GM21528 (cell line): ENCODE results near the gene RAB21.

Source experiments
- ATAC-seq: cut with Tn5 transposase; IDR thresholded peaks from one replicate; pipeline ENCODE4 v1.9.1; 2021; ENCODE audit warnings: mild to moderate bottlenecking, moderate library complexity; ENCODE audit not compliant: unreplicated experiment, low FRiP score

The RAB21 gene

GRCh38 chr12:71754461-71755145 is at the start of gene RAB21:
Gene RAB21, plus strand, starts transcription at chr12:71754863. Its CDS starts 267 bp downstream, at chr12:71755130.
- peak; percentile 97 for ATAC-seq

DNA sequence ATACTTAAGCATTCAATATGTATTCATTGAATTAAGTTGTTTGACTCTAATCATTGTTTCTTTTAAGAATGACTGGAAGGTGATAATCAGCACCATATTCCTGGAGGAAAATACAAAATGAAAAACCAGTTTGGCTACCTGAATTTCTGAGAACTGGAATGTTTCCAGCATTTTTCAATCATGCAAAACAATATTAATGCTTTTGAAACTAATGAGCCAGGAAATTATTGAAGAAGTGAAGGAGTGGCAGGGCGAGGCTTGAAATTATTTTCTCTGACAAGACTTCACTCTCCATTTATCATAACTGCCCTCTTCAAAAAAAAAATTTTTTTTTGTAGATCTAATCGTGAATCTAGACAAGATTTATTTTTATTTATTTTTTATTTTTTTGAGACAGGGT is 49.7 kb upstream of the RAB21 start:
- ATAC-seq, result no peak

- no peak for ATAC-seq
Measured at GRCh38 chr12:71708658-71709057, 46.0 kb upstream of the RAB21 start.

DNA sequence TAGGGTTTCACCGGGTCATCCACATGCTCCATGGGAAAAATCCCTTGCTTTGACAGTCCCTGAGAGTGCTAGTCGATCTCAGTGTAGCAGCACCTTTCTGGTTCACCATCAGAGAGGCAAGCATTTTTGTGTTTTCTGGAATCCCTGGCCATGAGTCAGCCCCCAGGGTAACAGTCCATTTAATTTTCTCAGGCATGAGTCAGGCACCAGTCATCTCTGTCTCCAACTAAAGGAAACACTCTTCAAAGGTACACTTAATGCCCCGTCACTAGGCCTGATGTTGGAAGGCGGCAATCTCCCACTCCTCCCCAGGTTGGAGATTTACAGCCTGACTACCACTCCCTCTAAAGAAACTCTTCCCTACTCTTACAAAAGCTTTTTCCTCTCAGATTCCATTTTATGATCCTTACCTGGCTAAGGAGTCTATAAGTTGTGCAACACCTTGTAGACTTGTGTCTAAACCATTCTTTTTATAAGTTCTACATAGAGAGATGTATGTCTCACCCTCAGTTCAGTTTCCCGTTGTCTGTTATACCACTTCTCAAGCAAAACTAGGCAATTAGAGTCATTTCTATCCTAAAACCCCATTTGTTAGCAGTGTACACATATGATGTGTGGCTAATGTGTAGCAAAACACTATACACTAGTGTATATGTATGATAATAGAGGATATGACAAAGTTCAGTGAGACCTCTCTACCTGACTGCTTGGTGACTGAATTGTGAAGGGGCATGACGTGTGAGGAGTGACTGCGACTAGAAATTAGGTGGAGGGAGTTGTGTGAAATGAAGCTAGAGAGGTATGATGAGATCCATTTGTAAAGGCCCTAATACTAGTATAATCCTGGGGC is 44.2 kb upstream of the RAB21 start:
- no peak for ATAC-seq

GRCh38 chr12:71718611-71719010 is 36.1 kb upstream of the RAB21 start:
- no peak for ATAC-seq

DNA sequence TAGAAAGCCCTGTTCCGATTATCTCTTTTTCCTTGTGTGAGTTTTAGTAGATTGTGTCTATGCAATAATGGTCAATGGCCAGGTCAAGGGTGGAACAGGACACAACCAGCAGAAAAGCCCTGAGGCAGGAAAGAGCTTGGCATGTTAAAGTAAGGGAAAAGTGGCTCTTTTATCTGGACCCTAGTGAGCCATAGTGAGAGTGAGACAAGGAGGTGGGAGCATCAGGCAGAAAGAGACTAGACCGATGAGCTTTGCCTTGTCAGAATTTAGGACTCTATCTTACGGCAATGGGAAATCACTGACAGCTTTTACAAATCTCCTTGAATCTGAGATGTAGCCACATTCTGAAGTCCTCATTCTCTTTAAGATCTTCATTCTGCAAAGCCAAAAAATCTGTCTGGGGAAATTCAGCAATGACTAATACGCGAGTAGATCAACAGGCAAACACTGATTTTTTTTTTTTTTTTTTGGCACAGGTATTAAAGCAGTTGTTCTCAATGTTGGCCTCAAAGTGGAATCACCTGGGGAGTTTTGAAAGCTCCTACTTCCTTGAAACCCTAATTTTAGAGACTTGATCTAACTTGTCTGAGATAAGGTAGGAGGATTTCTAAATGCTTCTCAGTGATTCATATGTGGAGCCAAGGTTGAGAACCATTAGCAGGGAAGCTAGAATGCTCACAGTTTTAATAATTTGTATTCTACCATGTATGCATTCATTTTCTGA is 34.9 kb upstream of the RAB21 start:
- no peak for ATAC-seq

- ATAC-seq, result no peak
Measured at GRCh38 chr12:71721783-71722505, 32.7 kb upstream of the RAB21 start.

DNA sequence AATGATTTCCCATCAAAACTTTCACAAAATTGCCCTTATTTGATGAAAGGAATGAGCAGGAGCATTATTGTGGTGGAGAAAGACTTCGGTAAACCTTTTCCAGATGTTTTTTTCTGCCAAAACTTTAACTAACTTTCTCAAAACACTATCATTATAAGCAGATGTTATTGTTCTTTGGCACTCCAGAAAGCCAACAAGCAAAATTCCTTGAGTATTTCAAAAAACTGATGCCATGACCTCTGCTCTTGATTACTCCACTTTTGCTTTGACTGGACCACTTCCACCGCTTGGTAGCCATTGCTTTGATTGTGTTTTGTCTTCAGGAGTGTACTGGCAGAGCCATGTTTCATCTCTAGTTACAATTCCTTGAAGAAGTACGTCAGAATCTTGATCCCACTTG is 29.7 kb upstream of the RAB21 start:
- no peak for ATAC-seq

DNA sequence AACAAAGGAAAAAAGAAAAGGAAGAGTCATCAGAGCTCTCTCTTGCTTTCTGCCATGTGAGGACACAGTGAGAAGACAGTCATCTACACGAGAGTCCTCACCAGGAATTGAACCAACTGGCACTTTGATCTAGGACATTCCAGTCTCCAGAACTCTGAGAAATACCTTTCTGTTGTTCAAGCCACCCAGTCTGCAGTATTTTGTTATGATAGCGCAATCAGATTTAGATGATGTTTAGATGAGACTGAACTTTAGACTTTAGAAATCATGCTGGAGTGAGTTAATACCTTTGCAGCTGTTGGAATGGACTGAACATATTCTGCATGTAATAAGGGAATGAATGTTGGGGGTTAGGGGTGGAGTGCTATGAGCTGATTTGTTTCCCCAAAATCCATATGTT is 28.1 kb upstream of the RAB21 start:
- ATAC-seq, result no peak

DNA sequence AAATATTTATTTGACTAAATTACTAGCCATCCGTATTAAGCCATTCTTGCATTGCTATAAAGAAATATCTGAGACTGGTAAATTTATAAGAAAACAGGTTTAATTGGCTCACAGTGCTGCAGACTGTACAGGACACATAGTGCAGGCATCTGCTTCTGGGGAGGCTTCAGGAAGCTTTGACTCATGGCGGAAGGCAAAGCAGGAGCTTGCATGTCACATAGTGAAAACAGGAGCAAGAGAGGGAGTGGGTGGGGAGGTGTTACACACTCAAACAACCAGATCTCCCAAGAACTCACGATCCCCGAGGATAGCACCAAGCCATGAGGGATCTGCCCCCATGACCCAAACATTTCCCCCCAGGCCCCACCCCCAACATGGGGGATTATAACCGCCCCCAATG is 26.7 kb upstream of the RAB21 start:
- ATAC-seq, result no peak

DNA sequence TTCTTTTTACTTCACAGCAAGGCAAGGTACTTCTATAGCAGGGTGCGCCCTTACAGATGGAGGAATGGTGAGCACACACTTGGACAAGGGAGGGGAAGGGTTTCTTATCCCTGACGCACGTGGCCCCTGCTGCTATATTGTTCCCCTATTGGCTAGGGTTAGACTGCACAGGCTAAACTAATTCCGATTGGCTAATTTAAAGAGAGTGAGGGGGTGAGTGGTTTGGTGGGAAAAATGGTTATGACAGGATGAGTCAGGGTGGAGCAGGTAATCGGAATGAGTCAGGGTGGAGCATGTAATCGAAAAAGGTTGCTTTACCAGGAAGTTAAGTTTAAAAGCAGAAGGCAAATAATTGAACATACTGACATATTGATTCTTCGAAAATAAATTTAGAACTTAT is 23.7 kb upstream of the RAB21 start:
- no peak for ATAC-seq

DNA sequence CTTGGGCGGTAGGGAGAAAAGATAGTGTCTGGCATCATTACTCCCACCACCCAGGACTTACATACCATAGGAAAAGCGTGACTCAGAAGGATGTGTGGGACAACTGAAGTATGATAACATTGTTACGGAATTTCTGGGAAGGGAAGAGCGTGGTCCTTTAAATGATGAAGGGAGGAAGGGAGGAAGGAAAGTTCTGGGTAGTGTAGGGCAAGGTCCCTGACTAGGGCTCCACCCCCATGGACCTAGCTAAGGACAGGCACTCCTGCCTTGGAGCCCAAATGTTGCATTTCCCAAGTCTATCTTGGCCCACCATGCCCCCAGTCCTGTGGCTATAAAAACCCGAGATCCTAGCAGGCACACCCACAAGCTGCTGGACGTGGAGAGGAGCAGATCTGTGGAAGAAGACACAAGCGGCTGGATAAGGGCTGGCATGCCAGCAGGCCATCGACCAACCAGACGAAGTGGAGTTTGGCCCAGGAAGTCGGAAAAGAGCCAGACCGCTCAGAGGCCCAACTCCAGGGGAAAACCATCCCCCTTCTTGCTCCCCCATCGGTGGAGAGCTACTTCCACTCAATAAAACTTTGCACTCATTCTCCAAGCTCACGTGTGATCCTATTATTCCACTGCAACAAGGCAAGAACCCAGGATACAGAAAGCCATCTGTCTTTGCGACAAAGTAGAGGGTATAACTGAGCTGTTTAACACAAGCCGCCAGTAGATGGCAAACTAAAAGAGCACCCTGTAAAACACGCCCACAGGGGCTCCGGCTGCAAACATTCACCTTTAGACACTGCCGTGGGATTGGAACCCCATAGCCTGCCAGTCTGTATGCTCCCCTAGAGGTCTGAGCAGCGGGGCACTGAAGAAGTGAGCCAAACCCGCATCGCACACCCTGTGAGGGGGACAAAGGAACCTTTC is 23.0 kb upstream of the RAB21 start:
- no peak for ATAC-seq

GRCh38 chr12:71732357-71732712 is 22.3 kb upstream of the RAB21 start:
- no peak for ATAC-seq

GRCh38 chr12:71737197-71737596 is 17.5 kb upstream of the RAB21 start:
- ATAC-seq, result no peak

- no peak for ATAC-seq
Measured at GRCh38 chr12:71742998-71743397, 11.7 kb upstream of the RAB21 start.

- ATAC-seq, result no peak
Measured at GRCh38 chr12:71744522-71745300, 10.0 kb upstream of the RAB21 start.

DNA sequence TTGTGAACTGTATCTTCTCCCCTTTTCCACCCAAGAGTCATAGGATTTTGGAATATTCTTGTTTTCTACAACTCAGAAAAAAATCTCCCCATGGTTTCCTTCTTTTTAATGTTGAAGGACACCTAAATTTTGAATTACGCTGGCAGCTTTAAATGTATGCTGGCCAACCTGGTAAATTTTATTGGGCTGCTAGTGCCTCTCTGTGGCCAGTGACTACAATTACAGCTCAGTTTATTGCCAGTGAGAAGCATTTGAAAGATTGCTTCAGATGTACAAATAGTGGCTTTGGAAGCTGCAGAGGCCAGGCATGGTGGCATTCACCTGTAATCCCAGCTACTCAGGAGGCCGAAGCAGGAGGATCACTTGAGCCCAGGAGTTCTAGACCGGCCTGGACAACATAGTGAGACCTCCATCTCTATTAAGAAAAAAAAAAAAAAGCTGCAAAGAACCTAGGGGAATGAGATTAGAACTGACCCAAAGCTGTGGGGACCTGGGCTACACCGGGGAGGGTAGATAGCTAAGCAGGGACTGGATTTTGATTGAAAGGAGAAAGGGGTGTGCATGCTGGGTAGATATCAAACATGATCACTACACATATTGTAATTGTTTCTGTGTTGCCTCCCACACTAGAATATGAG is 7.6 kb upstream of the RAB21 start:
- ATAC-seq, result peak; percentile 89

DNA sequence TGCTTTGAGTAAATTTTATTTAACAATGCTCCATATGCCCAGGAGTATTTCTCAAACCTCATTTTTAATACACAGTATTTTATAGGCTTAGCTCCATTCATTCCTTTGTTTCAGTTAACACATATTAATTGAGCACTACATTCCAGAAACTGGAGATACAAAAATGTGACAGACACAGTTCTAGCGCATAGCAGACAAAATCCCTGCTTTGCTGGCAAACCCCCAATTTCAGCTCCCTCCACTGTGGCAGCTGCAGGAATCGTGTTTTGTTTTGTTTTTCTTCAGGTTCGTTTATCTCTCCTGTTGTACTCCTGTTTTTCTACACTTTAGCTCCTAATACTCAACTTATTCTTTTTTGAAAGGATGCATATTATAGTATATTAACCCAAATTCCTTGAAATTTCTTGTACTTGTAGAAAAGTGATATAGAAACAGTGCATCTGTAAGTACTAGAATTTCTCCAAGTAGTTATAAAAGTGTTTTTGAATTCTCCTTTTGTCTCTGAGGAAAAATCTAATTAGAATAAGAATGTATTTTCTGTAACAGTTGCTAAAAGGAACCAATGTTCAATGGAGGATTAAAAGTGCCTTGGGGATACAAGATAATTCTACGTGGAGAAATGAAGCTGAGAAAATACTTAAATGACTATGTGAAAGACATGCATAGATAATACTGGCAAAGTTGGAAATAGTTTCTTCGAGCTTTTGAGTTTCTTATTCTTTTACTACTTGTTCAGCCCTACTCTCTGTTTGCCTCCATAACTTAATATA is 6.4 kb upstream of the RAB21 start:
- ATAC-seq, result no peak
